Left renal pelvis (tissue), 4 donors: Measurements from ENCODE around the gene PLCZ1. TPM values are rescaled to one million over a fixed set of nuclear protein-coding genes. Genes with fewer than 3 reads are reported as not detected.
"Not testable (repeated sequence)": the region's sequence is repeated elsewhere in the genome, so short reads cannot be mapped to it uniquely, and the experiment has no call there.

ENCODE experiments used
- DNase-seq, 4 donors: peaks; one replicate each; pipeline ENCODE4 v3.0.0-alpha.2; 2013; ENCODE audit warnings: low read depth in 4 of 4, low spot score in 3 of 4
- polyA plus RNA-seq, 4 donors: library from polyadenylated mRNA; unstranded; fragments of 120-200 nt; gene quantifications; one replicate each; pipeline ENCODE4 v1.2.1, GENCODE V29; 2013; ENCODE audit not compliant: insufficient read length in 4 of 4

PLCZ1 gene
- polyA plus RNA-seq, 4 donors: 0.23 to 0.73 (median 0.61) TPM; not detected in 1

DNA sequence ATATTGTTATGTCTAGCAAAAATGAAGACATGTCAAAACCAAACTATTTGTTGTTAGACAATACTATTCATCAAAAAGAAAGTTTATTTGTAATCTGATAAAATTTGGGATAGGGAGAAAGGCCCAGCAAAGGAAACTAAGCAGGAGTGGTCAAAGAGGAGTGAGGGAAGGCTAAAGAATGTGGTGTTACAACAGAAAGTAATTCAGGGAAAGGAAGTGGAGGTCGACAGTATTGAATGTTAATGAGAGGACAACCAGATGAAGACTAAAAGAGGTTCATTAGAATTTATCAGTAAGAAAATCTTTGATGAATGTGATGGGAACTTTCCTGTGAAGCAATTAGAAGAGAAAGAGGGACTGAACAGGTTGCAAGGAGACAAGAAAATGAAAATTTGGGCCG is 33.9 kb downstream of the PLCZ1 start:
- no peak for DNase-seq

DNA sequence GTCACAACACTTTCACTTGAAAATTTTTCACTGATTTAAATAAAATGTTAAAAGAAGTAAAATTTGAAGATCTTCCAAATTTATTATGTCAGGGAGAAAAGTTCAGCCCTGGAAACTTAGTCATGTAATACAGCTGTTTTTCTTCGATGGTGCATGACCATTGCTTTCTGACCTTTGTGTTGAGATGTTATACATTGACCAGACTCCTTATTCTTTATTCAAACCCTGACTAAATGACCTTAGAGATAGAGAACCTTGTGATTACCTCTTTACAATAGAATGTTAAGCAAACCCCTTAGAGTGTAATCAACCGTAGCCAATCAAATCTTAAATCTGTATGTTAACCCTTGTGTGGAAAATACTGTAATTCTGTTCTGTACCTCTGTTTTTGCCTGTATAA is 34.5 kb downstream of the PLCZ1 start:
- DNase-seq: peak in 1 of 4 donors; percentile 27

DNA sequence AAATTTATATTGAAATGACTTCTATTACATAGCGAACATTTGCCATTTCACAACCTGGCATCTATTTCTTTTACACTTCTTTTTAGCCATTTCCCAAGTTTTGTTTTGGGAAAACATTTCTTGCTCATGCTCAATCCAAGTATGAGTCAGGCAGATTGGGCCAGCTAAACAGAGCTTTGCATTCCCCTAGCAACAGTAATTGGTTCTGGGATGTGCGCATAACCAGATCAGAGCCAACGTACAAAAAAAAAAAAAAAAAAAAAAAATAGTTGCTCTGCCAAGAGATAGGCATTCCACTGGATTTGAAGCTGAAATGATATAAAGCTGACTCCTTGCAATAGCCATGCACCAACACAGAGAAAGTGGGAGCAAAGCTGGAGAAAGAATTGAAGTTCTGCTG is 37.5 kb downstream of the PLCZ1 start:
- no peak for DNase-seq

DNA sequence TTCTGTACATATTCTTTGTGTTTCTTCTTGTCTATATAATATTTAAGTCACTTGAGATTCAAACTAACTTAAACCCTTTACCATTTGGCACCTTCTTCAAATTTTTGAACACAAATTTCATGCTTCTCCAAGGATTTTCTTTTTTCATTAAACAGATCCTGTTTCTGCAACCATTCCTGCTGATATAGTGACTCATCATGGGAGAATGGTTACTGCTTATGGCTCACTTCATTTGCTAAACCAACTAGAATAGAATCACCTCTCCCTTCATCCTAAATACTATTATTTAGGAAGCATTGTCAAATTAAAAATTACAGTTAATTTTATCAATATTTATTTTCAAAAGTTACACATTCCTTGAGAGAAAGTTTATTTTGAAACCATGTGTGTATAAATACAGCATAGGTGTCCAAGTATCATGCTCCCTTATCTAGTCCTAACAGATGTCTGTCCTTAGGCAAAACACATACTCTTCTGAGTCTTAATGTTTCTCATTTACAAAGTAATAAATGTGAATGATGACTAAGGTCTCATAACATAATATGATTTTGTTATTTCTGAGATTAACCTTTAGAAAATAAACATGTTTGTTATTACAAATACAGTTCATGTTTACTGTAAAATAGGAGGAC is 40.7 kb downstream of the PLCZ1 start:
- DNase-seq: no peak

DNA sequence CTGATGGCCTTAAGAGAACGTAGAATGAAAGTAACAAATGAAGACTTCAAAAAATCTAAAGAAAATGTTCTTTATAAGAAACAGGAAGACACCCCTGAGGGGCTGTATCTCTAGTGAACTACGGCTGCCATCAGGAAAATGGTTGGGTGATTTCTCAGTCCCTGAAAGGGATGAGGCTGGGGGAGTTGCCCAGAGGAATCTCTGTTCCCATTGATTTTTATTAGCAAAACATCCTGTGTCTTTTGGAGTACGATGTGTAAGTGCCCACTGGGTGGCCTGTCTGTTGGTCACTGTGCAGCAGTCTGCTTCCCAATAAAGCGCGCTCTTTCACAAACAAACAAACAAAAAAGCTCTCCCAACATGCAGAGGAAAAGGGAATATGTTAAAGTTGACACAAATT is 43.8 kb downstream of the PLCZ1 start:
- DNase-seq: not testable (repeated sequence)

DNA sequence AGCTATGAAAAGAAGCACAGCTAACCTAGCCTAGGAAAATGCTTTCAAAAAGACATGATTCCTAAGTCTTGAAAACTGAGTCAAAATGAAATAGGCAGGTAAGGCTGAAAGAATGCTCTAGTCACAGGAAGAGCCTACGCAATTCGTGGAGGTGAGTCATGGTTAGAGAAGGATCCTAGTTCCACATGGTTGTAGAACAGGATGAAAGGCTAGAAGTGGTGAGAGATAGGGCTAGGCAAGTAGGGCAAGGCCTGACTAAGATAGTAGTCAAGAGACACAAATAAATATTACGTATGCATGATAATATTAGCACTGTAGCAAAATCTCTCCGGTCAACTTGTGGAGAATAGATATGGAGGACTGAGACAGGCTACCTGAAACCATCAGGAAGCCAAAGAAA is 47.2 kb downstream of the PLCZ1 start:
- no peak for DNase-seq

DNA sequence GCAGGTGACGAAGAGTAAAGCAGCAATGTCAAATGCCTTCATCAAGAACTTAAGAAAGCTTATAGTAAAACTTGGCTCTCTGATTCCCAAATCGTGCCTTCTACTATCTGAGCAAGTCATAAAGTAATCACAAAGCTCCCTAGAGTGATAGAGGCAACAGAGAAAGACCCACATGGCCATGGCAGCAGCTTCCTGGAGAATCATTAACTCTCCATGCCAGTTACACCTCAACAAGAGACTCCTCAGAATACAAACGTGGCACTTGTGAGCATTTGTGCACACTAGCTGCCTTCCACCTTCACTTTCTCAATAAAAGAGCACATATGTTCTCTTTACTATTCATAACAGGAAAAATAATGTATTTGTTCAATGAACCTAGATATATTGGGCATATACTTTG is 48.0 kb downstream of the PLCZ1 start:
- no peak for DNase-seq

DNA sequence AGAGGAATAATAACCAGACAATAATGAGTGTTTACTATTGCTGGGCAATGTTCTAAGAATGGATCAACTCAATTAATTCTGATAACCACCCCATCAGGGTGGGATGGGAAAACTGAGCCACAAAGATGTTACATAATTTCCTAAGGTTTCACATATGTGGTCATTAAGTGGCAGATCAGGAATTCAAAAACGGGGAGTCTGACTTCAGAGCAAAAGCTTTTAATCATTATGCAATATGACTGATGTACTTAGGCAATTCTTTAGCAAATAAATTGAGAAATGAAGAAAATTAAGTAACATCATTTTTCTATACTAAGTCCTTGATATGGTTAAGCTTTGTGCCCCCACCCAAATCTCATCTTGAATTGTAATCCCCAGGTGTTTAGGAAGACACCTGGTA is 53.4 kb downstream of the PLCZ1 start:
- DNase-seq: no peak

DNA sequence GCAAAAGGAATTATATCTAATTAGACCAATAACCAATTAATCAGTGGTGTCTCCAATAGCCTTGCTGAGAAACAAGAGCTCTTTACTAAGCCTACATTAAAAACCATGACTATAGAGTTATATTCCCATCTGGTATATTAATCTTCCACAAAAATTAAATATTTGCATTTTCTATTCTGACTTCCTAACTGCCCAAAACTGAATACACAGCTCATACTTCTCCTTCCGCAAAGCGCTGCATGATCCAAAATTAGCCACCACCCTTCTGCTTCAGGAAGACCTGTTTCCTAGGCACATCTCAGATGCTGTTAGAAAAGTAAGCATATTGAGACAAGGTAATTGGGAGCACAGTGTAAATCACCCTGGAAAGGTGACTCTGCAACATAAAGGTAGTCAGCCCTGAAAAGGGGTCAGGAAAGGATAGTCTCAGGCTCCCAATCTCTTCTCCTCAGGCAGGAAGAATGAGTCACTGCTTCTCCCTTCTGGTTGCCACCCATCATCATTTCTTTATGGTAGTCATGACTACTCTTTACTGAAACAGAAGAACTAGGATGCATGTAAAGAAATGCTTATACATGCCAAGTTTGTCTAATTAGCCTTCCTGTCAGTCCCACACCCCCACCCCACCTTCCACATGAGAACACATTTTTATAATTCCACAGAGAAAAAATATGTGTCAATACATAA is 54.3 kb downstream of the PLCZ1 start:
- no peak for DNase-seq

DNA sequence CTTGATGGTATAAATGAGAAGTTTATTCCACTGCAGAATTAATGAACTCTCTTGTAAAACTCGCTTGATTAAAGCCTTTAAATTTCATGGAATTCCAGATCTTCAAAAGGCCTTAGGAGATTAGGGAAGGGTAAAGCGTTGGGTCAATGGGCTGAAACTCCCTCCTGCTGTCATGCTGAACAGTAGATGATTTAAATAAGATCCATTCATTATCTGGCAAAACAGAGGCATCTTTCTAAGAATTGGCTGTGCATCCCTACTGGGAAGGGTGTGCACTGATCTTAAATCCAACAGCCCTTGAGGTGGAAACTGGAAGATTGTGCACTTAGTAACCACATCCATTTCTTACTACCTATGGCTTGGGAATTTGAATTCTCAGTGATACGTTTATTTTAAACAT is 56.0 kb downstream of the PLCZ1 start:
- DNase-seq: no peak

DNA sequence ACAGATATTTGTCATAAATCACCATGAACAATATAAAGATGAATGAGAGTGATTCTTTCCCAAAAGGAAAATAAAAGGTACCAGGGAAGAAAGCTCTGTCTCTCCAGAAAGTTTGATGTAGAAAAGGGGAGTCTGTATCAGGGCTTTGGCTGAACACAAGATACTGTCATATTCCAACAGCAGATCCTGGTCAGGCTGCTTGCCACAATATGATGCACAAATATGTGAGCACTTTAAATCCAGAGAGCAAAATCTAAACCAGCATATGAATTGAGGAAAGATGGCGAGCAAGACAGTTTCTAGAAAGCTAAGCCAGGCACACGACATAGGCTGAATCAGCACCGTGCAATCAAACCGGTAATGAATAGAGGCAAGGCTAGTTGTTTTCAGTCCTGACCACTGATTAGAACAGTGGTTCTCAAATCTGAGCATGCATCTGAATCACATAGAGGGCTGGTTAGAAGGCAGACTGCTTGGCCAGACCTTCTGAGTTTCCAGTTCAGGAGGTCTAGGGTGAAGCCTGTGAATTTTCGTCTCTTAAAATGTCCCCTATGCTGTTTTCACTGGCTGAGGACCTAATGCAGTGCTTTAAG is 60.7 kb downstream of the PLCZ1 start:
- DNase-seq: no peak

DNA sequence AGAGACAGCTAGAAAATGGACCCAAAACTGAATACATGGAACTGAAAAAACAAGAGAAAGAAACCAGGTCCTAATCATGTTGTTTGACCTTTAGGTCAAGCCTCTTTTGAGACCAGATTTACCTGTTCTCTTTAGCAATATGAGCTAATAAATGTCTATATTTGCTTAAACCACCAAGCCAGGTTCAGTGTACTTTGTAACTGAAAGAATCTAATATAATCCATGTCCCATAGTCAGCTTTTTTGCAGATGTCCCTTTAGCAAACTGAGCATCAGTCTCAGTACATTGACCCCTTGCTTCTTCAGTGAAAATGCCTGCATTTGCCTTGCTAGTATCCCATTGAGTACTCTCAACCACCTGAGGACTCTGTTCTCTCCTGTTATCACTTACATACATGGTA is 61.7 kb downstream of the PLCZ1 start:
- DNase-seq: no peak

DNA sequence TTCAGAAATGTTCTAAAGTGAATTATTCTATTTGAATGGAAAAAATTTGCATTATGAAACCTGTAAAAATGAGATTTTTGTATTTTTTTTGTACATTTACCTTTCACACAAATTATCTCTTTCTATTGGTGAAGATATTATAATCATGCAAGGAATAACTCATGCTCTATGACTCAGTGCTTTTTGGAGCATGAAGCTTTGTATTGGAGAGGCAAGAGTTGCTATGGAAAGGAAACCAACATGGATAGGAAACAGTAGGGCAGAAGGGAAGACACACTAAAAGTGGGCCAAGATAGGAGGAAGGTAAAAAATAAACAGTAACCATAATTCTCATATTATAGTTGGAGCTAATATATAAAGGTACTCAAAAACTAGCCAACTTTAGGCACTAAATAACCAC is 79.0 kb downstream of the PLCZ1 start:
- no peak for DNase-seq

DNA sequence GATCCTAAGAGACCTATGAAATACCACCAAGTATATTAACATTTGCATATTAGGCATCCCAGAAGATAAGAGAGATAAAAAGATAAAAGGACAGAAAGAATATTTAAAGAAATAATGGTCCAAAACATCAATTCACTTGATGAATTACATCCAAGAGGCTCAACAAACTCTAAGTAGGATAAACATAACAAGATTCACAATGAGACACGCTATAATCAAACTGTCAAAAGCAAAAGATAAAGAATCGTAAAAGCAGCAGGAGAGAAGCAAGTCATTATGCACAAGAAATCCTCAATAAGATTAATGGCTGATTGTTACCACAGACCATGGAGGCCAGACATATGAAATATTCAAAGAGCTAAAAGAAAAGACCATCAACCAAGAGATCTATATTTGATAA is 79.6 kb downstream of the PLCZ1 start:
- no peak for DNase-seq

DNA sequence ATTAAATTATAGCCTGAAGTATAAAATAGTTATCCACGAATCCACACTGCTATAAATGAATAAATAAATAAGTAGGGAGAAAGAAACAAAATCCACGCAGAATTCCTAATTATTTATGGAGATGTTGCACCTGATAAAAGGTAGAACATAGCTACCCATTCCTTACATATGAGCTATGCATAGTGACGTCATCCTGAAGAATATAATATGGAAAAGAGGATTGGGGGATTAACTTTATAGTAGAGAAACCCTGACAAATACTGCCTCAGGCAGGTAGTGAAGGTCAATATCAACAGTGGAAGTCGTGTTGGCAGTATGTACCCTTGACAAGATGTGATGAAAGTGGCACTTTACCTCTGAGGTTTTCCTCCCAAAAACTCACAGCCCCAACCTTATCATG is 82.5 kb downstream of the PLCZ1 start:
- DNase-seq: no peak

DNA sequence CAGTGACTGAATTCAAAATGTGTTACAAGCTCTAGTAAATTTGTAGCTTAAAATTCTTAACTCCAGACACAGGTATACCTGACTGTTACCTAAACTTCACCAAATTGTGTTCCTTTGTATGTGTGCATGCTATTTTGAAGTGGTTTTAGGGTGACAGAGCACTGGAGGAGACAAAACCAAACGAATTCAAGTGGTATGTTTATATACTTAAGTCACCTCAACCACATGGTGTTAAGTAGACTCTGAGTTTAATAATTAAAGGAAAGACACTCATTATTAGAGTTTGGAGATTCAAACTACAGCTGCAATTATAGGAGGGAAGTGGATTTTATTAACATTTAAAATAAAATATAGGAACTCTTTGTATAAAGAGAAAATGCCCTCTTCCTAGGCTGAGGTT is 84.3 kb downstream of the PLCZ1 start:
- no peak for DNase-seq

DNA sequence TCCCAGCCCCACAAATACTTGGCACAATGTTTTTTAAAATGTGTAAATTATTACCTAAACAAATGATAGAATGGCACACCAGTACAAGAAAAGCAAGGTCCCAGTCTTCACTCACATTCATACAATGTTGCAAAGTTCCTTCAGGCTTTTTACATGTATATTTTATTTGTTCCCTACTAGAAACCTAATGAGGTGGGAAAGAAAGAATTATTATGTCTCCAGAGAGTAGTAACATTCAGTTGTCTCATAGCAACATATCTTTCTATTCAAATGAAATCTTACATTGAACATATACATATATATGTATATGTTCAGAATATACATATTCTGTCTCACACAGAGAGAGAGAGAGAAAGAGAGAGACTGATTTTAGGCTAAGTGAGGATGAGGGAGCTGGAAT is 85.2 kb downstream of the PLCZ1 start:
- DNase-seq: no peak

DNA sequence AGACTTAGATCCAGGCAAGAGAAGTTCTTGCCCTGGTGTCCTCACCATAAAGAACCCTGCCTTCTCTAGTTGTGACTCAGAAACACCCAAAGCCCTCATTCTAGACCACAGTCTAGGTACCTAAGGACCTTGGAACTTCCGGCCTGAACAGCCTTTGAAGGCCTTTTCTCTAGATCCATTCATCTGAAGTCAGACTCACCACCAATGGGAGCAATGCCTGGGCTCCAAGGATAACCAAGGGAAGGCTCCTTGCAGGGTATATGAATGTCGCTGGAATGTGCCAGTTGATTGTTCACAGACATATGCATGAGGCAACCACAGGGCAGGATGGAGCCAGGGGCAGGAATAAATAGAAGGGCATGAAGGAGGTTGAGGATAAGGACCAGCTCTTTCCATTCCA is 86.3 kb downstream of the PLCZ1 start:
- no peak for DNase-seq

DNA sequence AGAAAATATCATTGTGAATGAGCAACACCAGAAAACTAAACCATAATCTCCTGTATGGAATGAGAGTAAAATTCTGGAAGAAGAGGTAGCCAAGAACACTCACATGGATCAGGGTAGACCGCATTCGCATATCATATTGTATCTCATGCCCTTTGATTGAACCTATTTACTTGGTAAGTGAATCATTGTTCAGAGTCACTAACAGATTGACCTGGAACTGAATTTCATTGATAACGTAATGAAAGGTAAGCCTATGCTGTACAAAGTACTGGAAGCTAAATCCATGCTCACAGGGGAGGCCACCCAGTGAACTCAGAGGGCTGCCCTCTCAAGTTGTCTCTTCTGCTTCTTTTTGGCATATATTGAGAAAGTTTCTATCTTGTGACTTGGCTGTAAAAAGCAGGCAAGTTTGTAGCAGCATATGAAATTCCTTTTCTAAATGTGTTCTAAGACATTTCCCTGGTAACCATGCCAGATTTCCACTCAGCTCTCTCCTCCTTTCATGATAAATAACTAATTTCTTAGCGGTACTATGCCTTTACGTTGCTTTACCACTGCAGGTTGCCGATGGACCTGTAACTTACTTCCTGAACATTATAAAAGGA is 91.4 kb downstream of the PLCZ1 start:
- no peak for DNase-seq

DNA sequence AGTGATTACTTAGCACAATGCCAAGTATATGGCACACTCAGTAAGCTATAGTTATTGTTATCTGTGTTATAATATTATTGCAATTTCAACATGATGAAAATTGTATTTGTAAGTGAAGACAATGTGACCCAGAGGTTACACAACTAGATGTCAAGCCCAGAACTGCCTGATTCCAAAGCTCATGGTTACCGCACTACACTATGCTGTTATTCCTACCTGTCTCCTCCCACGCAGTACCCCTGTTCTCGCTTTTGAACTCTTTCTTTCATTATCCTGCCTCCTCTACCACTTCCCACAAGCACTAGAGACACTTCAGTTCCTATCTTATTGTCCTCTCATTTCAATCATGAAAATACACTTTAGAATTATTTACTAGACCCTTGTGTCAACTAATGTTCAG is 93.2 kb downstream of the PLCZ1 start:
- no peak for DNase-seq

DNA sequence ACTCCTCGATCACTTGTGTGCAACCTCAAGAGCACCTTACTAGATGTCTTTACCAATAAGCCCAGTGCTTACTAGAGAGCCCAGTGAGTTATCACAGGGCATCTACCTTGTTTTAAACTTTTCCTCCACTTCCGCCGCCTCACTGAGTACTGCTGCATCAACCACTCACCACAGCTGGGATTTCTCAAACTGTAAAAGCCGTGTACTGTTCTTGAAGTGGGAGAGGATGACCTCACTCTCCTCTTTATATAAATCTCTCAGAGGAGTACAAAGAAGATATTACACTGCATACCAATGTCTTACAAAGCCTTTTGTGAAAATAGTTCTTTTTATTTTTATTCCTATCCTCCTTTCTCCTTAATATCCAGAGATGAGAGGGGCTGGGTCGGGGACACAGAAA is 94.1 kb downstream of the PLCZ1 start:
- DNase-seq: peak; percentile 58 to 77 (median 64)
